Lung (tissue), 12 donors: Measurements from ENCODE around the gene TMEM121B. TPM values are rescaled to one million over a fixed set of nuclear protein-coding genes. Genes with fewer than 3 reads are reported as not detected.

ENCODE experiments used
- ATAC-seq: fragments of 200-7000 bp; cut with Tn5 transposase; one replicate; pipeline ENCODE4 v1.9.1; 2020; ENCODE audit warnings: moderate number of reproducible peaks; ENCODE audit not compliant: insufficient read depth, low FRiP score
- DNase-seq, 3 donors: peaks; one replicate each; pipeline ENCODE4 v3.0.0-alpha.2; 2013 to 2017
- H3K27ac ChIP-seq, 2 donors: one replicate each; pipeline ENCODE4 v1.5.1; 2013; ENCODE audit warnings: mild to moderate bottlenecking in 2 of 2, moderate library complexity in 2 of 2, control low read depth in 1 of 2, inconsistent platforms in 1 of 2, low read depth in 1 of 2, low read length in 1 of 2
- H3K27me3 ChIP-seq, 3 donors: one replicate each; pipeline ENCODE4 v1.5.1; 2013; ENCODE audit warnings: low read length in 2 of 3; ENCODE audit not compliant: control insufficient read depth in 3 of 3, insufficient read depth in 3 of 3
- H3K36me3 ChIP-seq, 4 donors: one replicate each; pipeline ENCODE4 v1.5.1; 2013; ENCODE audit warnings: low read length in 4 of 4, mild to moderate bottlenecking in 1 of 4, moderate library complexity in 1 of 4; ENCODE audit not compliant: control insufficient read depth in 4 of 4, insufficient read depth in 4 of 4
- H3K4me1 ChIP-seq, 5 donors: one replicate each; pipeline ENCODE4 v1.5.1; 2013; ENCODE audit warnings: low read length in 5 of 5, mild to moderate bottlenecking in 2 of 5, moderate library complexity in 1 of 5; ENCODE audit not compliant: control insufficient read depth in 5 of 5, insufficient read depth in 5 of 5
- H3K4me3 ChIP-seq: one replicate; pipeline ENCODE4 v1.5.1; 2013; ENCODE audit warnings: mild to moderate bottlenecking, control low read depth, moderate library complexity
- H3K9ac ChIP-seq, 2 donors: one replicate each; pipeline ENCODE4 v1.5.1; 2013; ENCODE audit warnings: low read length in 2 of 2, control low read depth in 1 of 2; ENCODE audit not compliant: insufficient read depth in 1 of 2
- H3K9me3 ChIP-seq, 4 donors: one replicate each; pipeline ENCODE4 v1.5.1; 2013; ENCODE audit warnings: low read length in 3 of 4, mild to moderate bottlenecking in 1 of 4, moderate library complexity in 1 of 4; ENCODE audit not compliant: control insufficient read depth in 4 of 4, insufficient read depth in 3 of 4
- CTCF ChIP-seq: IDR thresholded peaks from 2 replicates; pipeline ENCODE4 v1.5.1; 2012; ENCODE audit warnings: mild to moderate bottlenecking; ENCODE audit errors: control extremely low read depth, extremely low read depth
- WGBS, 2 donors: extraction: QIAGEN DNeasy Blood & Tissue Kit; methylation state at CpG; one replicate each; pipeline ENCODE4 v1.1.7; 2013; 5-methylcytosine and 5-hydroxymethylcytosine counted together
- polyA plus RNA-seq, 2 donors: library from polyadenylated mRNA; stranded (reverse); fragments of 200-250 nt; gene quantifications; one replicate each; pipeline ENCODE4 v1.2.1, GENCODE V29; 2013
- total RNA-seq, 2 donors: library from RNA; depleted of rRNA in 1 of 2; stranded (reverse); fragments of >200 nt in 1 of 2; gene quantifications; one replicate each; pipeline ENCODE4 v1.2.1, GENCODE V29; 2014 to 2021
- donor health status: control.
- donor health status: control.
- donor health status: Bipolar disorder and iron deficiency.
- donor health status: healthy.
- donor health status: DM: yes; HTN: yes; CAD: no.

The TMEM121B gene
- total and polyA plus RNA-seq, 4 donors = 0.26 to 1.4 (median 0.56) TPM

GRCh38 chr22:17158568-17159503, 37.7 kb upstream of the TMEM121B start, which contains the start of gene HDHD5:
TSS of gene HDHD5 (minus strand) at chr22:17159277. CDS start at chr22:17159251, 26 bp downstream.
- H3K4me3 ChIP-seq = peak within 1 kb of the TSS; percentile 86
- no peaks in the 10 kb centered on the region for H3K9me3 ChIP-seq
- WGBS, 2 donors = 0 to 1% methylated on average over 82 to 114 of the region's 114 CpGs
- no peaks in the 10 kb centered on the region for H3K27me3 ChIP-seq
- DNase-seq (peak; percentile 90 to 94 (median 92)), ATAC-seq (peak; percentile 97)
- H3K27ac ChIP-seq = peak within 1 kb of the TSS; percentile 96
- H3K9ac ChIP-seq = peak within 1 kb of the TSS; percentile 76 to 81
- TF ChIP-seq CTCF = no peak
- H3K4me1 ChIP-seq = peaks cover 0 to 13% (median 7%) of the 10 kb centered on the region in 5 donors
- H3K36me3 ChIP-seq = no peaks in the 10 kb centered on the region

DNA sequence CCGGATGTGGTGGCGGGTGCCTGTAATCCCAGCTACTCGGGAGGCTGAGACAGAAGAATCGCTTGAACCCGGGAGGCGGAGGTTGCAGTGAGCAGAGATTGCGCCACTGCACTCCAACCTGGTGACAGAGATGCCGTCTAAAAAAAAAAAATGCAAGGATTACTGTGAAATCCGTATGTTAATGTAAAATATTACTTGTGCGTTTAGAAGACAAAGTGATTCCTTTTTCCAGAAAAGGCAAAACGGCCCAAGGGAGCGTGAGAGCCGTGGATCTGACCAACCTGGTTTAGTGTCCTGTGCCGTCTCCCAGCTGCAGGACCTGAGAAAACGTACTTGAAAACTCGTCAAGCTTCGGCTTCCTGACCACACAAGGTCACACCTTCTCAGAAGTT, 37.0 kb upstream of the TMEM121B start:
- TF ChIP-seq CTCF = no peak
- H3K36me3 ChIP-seq = no peaks in the 10 kb centered on the region
- no peak for DNase-seq
- H3K4me1 ChIP-seq = peaks cover 0 to 13% (median 8%) of the 10 kb centered on the region in 5 donors
- no peaks in the 10 kb centered on the region for H3K27me3 ChIP-seq
- 38 to 47% methylated on average over 17 of the region's 17 CpGs for WGBS, 2 donors
- peak overlapping the region; percentile 96 for H3K27ac ChIP-seq
- peak overlapping the region in 1 of 2 donors; percentile 37 for H3K9ac ChIP-seq
- ATAC-seq = no peak
- no peaks in the 10 kb centered on the region for H3K9me3 ChIP-seq
- peak overlapping the region; percentile 63 for H3K4me3 ChIP-seq

DNA sequence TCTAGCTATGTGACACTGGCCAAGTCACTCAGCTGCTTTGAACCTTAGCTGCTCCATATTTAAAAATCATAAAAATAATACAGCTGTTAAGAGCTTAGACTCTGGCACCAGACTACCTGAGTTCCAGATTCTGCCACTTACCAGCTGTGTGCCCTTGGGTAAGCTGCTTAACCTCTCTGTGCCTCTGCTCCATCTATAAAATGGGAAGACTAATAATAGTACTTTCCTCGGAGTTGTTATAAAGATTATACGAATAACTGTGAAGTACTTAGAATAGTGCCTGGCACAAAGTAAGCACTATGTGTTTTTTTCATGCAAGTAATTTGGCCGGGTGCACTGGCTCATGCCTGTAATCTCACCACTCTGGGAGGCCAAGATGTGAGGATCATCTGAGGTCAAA, 36.6 kb upstream of the TMEM121B start:
- ATAC-seq (no peak), DNase-seq (no peak)
- Histone ChIP-seq H3K9me3 (no peaks in the 10 kb centered on the region), H3K4me1 (peaks cover 0 to 13% (median 10%) of the 10 kb centered on the region in 5 donors), H3K27me3 (no peaks in the 10 kb centered on the region), H3K4me3 (no peak overlapping the region), H3K36me3 (no peaks in the 10 kb centered on the region), H3K27ac (no peak overlapping the region), H3K9ac (no peak overlapping the region)
- 88 to 94% methylated on average over 3 of the region's 3 CpGs for WGBS, 2 donors
- no peak for TF ChIP-seq CTCF
